CD14-positive monocyte (primary cell): ENCODE data around the gene TAC3. TPM values are rescaled to one million over a fixed set of nuclear protein-coding genes. Genes with fewer than 3 reads are reported as not detected.

Experiments
- DNase-seq, 3 donors: peaks; one replicate each; pipeline ENCODE4 v3.0.0-alpha.2; 2011 to 2022
- H2AFZ ChIP-seq: 2 replicates; pipeline ENCODE4 v1.6.0; 2012; ENCODE audit warnings: mild to moderate bottlenecking, low read depth, low read length, inconsistent platforms; ENCODE audit not compliant: insufficient read depth, poor library complexity, severe bottlenecking
- H3K27ac ChIP-seq, 2 donors: 1 replicate in 1 of 2; 2 replicates in 1 of 2; pipeline ENCODE4 v1.5.1; 2012 to 2013; ENCODE audit warnings: low read length in 2 of 2, control low read depth in 1 of 2, inconsistent platforms in 1 of 2, low read depth in 1 of 2, mild to moderate bottlenecking in 1 of 2
- H3K27me3 ChIP-seq, 2 donors: one replicate each; pipeline versions ENCODE4 v1.6.0 to v1.6.1; 2011 to 2013; ENCODE audit warnings: low read length in 2 of 2; ENCODE audit not compliant: control insufficient read depth in 2 of 2, insufficient read depth in 2 of 2
- H3K36me3 ChIP-seq, 2 donors: replicated peaks in 1 of 2; 1 replicate in 1 of 2; 2 replicates in 1 of 2; pipeline versions ENCODE4 v1.5.1 to v1.6.1; 2012 to 2013; ENCODE audit warnings: low read length in 2 of 2, control low read depth in 1 of 2, inconsistent platforms in 1 of 2, mild to moderate bottlenecking in 1 of 2; ENCODE audit not compliant: insufficient read depth in 2 of 2, control insufficient read depth in 1 of 2
- H3K4me1 ChIP-seq, 2 donors: 1 replicate in 1 of 2; 2 replicates in 1 of 2; pipeline versions ENCODE4 v1.5.1 to v1.6.1; 2012 to 2013; ENCODE audit warnings: low read length in 2 of 2, control low read depth in 1 of 2, inconsistent platforms in 1 of 2, mild to moderate bottlenecking in 1 of 2, moderate library complexity in 1 of 2; ENCODE audit not compliant: insufficient read depth in 2 of 2, control insufficient read depth in 1 of 2
- H3K4me2 ChIP-seq: replicated peaks from 2 replicates; pipeline ENCODE3; 2012; ENCODE audit warnings: low read length, moderate library complexity, mild to moderate bottlenecking; ENCODE audit not compliant: poor library complexity, severe bottlenecking; ENCODE audit errors: extremely low read depth
- H3K4me3 ChIP-seq, 3 experiments: fragments of 200-600 bp in 1 of 3; sonication (generic) in 1 of 3; replicated peaks in 1 of 3; 1 replicate in 2 of 3; 2 replicates in 1 of 3; pipeline ENCODE4 v1.5.1; 2011 to 2013; ENCODE audit warnings: low read length in 3 of 3, mild to moderate bottlenecking in 3 of 3, control low read depth in 2 of 3, low read depth in 2 of 3, inconsistent platforms in 1 of 3, moderate library complexity in 1 of 3
- H3K79me2 ChIP-seq: 2 replicates; pipeline ENCODE4 v1.6.0; 2012; ENCODE audit warnings: mild to moderate bottlenecking, control low read depth, inconsistent platforms, low read length, moderate library complexity; ENCODE audit not compliant: insufficient read depth
- H3K9ac ChIP-seq: 2 replicates; pipeline ENCODE4 v1.6.0; 2017; ENCODE audit warnings: low read length, mild to moderate bottlenecking; ENCODE audit not compliant: insufficient read depth, poor library complexity, severe bottlenecking
- H3K9me3 ChIP-seq, 2 donors: replicated peaks in 1 of 2; 1 replicate in 1 of 2; 2 replicates in 1 of 2; pipeline versions ENCODE4 v1.5.1 to v1.6.1; 2012 to 2013; ENCODE audit warnings: low read length in 2 of 2, control low read depth in 1 of 2; ENCODE audit not compliant: control insufficient read depth in 1 of 2, insufficient read depth in 1 of 2
- H4K20me1 ChIP-seq: 2 replicates; pipeline ENCODE4 v1.6.0; 2012; ENCODE audit warnings: mild to moderate bottlenecking, low read length, control low read depth, moderate library complexity; ENCODE audit not compliant: insufficient read depth
- H3K27ac Mint-ChIP-seq, 7 donors: one replicate each; pipeline ENCODE4 v1.8.0; 2020; ENCODE audit warnings: mild to moderate bottlenecking in 7 of 7, mixed read lengths in 7 of 7, moderate library complexity in 6 of 7, inconsistent platforms in 2 of 7
- H3K27me3 Mint-ChIP-seq, 3 donors: one replicate each; pipeline ENCODE4 v1.8.0; 2021 to 2022; ENCODE audit warnings: low read depth in 3 of 3, mild to moderate bottlenecking in 3 of 3, mixed read lengths in 3 of 3, moderate library complexity in 3 of 3, inconsistent platforms in 1 of 3
- H3K36me3 Mint-ChIP-seq, 2 donors: one replicate each; pipeline ENCODE4 v1.8.0; 2020; ENCODE audit warnings: mixed read lengths in 2 of 2, inconsistent platforms in 1 of 2, mild to moderate bottlenecking in 1 of 2
- H3K4me1 Mint-ChIP-seq: one replicate; pipeline ENCODE4 v1.8.0; 2020; ENCODE audit warnings: mild to moderate bottlenecking, mixed read lengths
- H3K4me3 Mint-ChIP-seq, 2 donors: one replicate each; pipeline ENCODE4 v1.8.0; 2020; ENCODE audit warnings: mild to moderate bottlenecking in 2 of 2, mixed read lengths in 2 of 2, moderate library complexity in 1 of 2
- H3K9me3 Mint-ChIP-seq, 7 donors: one replicate each; pipeline ENCODE4 v1.8.0; 2020 to 2022; ENCODE audit warnings: mixed read lengths in 7 of 7, mild to moderate bottlenecking in 6 of 7, moderate library complexity in 6 of 7, inconsistent platforms in 2 of 7
- WGBS: methylation state at CpG from one replicate; pipeline ENCODE4 v1.1.5; 2013; ENCODE audit warnings: missing lambda C conversion rate; ENCODE audit not compliant: insufficient coverage; 5-methylcytosine and 5-hydroxymethylcytosine counted together
- intact Hi-C, 2 donors: fragments of 100-400 bp; cut with micrococcal nuclease; formaldehyde crosslinking; loops; one replicate each; pipeline versions ENCODE4 v1.15.0 to v1.15.1; 2023
- polyA plus RNA-seq, 3 donors: library from polyadenylated mRNA; depleted of rRNA in 1 of 3; unstranded in 2 of 3; stranded (reverse) in 1 of 3; fragments of 300-500 nt in 2 of 3; fragments of >200 nt in 1 of 3; fragmentation: Illumina TruSeq in 2 of 3; gene quantifications; 1 replicate in 2 of 3; 2 replicates in 1 of 3; pipeline ENCODE4 v1.2.3, GENCODE V29; 2012 to 2021
- TF ChIP-seq, protein P1 (sequence below): fragments of 200-600 bp; IDR thresholded peaks from one replicate; pipeline ENCODE4 v1.8.0; 2022; ENCODE audit warnings: antibody characterized with exemption, mild to moderate bottlenecking

Gene TAC3
- polyA plus RNA-seq, 3 donors = 0.15 TPM; not detected in 2

DNA sequence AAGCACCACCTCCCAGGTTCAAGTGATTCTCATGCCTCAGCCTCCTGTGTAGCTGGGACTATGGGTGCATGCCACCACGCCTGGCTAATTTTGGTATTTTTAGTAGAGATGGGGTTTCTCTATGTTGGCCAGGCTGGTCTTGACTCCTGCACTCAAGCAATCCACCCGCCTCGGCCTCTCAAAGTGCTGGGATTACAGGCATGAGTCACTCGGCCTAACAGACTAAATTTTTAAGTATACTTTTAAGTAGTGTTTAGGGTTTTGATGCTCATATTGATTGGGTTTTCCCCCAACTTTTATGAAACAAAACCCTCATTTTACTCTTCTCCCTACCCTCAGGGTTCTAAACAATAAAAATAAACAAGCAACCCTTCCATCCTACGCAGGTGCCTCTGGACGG is 28.1 kb upstream of the TAC3 start:
- Histone ChIP-seq H3K9ac (no peak overlapping the region), H2AFZ (no peak overlapping the region), H3K4me3 (no peak overlapping the region), H3K4me2 (no peak overlapping the region), H3K27ac (no peak overlapping the region), H3K36me3 (no peaks in the 10 kb centered on the region), H4K20me1 (no peaks in the 10 kb centered on the region), H3K79me2 (no peaks in the 10 kb centered on the region), H3K27me3 (no peaks in the 10 kb centered on the region), H3K9me3 (no peaks in the 10 kb centered on the region), H3K4me1 (peaks cover 51 to 53% of the 10 kb centered on the region in 2 donors)
- Mint-ChIP-seq H3K36me3 (peaks cover 0 to 3% of the 10 kb centered on the region in 2 donors), H3K4me1 (peaks cover 53% of the 10 kb centered on the region), H3K4me3 (no peak overlapping the region), H3K9me3 (no peaks in the 10 kb centered on the region), H3K27ac (no peak overlapping the region), H3K27me3 (peaks cover 3 to 9% (median 7%) of the 10 kb centered on the region in 3 donors)
- intact Hi-C loops = no loop called here
- TF ChIP-seq, protein P1, sequence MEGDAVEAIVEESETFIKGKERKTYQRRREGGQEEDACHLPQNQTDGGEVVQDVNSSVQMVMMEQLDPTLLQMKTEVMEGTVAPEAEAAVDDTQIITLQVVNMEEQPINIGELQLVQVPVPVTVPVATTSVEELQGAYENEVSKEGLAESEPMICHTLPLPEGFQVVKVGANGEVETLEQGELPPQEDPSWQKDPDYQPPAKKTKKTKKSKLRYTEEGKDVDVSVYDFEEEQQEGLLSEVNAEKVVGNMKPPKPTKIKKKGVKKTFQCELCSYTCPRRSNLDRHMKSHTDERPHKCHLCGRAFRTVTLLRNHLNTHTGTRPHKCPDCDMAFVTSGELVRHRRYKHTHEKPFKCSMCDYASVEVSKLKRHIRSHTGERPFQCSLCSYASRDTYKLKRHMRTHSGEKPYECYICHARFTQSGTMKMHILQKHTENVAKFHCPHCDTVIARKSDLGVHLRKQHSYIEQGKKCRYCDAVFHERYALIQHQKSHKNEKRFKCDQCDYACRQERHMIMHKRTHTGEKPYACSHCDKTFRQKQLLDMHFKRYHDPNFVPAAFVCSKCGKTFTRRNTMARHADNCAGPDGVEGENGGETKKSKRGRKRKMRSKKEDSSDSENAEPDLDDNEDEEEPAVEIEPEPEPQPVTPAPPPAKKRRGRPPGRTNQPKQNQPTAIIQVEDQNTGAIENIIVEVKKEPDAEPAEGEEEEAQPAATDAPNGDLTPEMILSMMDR = no peak
- no CpG with 5 or more reads among the region's 6 CpGs for WGBS
- no peak for DNase-seq

DNA sequence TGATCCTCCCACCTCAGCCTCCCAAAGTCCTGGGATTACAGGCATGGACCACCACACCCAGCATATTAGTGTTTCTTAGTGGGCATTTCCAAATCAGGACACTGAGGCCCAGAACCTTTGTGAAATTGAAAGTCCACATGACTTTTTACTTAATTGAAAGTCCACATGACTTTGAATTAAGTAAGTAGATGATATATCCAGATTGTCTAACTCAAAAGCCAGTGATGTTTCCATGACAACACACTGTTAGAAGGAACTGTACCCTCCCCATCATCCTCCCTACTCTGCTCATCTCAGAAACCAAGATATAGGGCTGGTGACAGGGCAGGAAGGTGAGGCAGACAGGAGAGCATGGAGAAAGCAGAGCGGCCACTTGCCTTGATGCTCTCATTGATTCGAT is 26.4 kb upstream of the TAC3 start:
- 100% methylated on average over 2 of the region's 2 CpGs for WGBS
- H3K9me3 Mint-ChIP-seq = no peaks in the 10 kb centered on the region
- no peaks in the 10 kb centered on the region for H3K27me3 ChIP-seq
- no peak overlapping the region for H3K4me3 Mint-ChIP-seq
- H4K20me1 ChIP-seq = no peaks in the 10 kb centered on the region
- intact Hi-C loops = no loop called here
- H3K4me2 ChIP-seq = no peak overlapping the region
- H3K4me1 ChIP-seq = peaks cover 33 to 35% of the 10 kb centered on the region in 2 donors
- no peak overlapping the region for H3K27ac ChIP-seq
- H3K9ac ChIP-seq = no peak overlapping the region
- peaks cover 36% of the 10 kb centered on the region for H3K4me1 Mint-ChIP-seq
- H3K36me3 Mint-ChIP-seq = peaks cover 0 to 3% of the 10 kb centered on the region in 2 donors
- TF ChIP-seq, protein P1 = no peak
- no peak overlapping the region for H2AFZ ChIP-seq
- no peaks in the 10 kb centered on the region for H3K9me3 ChIP-seq
- H3K4me3 ChIP-seq = no peak overlapping the region
- H3K79me2 ChIP-seq = no peaks in the 10 kb centered on the region
- H3K27me3 Mint-ChIP-seq = peaks cover 7 to 11% (median 11%) of the 10 kb centered on the region in 3 donors
- H3K36me3 ChIP-seq = no peaks in the 10 kb centered on the region
- no peak for DNase-seq
- H3K27ac Mint-ChIP-seq = no peak overlapping the region
